ENCODE results near the gene CEMIP.
"Not testable (repeated sequence)": the region's sequence is repeated elsewhere in the genome, so short reads cannot be mapped to it uniquely, and the experiment has no call there.

The CEMIP gene

DNA sequence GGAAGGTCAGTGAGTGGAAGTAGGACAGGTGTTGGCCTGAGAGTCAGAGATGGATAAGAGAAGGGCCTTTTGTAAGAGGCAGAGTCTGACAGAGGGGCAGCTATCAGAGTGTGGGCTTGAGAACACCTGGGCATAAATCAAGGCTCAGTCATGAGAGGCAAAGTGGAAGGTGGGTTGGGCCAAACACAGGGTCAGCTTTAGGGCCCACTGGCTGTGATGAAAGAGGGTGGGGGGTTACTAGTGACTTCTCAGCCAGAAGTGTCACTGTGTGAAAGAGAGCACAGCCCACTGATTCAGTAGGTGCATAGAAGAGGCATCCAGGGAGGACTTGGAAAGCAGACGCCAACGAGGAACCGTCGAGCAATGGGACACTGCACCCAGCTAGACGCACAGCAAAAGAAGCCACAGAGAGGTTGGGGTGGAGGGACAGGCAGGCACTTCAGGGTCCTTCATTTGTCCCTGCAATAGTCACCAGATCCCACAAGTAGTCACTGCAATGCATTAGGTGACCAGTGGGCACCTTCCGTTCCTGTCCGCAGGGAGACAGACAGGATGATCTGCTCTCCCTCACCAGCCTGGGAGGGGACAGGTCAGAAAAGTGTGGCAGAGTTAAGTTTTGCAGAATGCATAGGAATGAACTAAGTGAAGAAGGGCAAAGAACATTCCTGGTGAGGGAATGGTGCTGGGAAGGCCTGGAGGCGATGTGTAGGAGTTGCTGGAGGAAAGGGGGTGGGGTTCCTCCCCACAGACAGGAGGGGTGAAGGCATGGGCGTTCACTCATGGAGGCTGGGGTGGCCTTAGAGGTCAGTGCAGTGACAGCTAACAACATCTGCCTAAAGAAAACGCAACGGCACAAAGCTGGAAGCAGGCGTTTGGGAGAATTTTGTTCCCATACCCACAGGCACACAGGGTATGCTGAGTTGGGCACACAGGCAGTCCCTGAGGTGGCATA is 174.1 kb downstream of the CEMIP start:
- Histone ChIP-seq H3K4me2 (ENCODE audit: low read depth, low read length) (no peak overlapping the region), H3F3A (ENCODE audit: insufficient read depth, low read length) (no peaks in the 10 kb centered on the region), H3K9me2 (replicated peaks; ENCODE audit: insufficient read depth, low read length) (no peaks in the 10 kb centered on the region), H3K4me1 (ENCODE audit: low read length) (no peaks in the 10 kb centered on the region), H3K36me3 (replicated peaks; ENCODE audit: insufficient read depth, low read length) (no peaks in the 10 kb centered on the region), H3K9ac (ENCODE audit: low read length) (no peak overlapping the region), H3K27me3 (replicated peaks; ENCODE audit: insufficient read depth, low read length) (no peaks in the 10 kb centered on the region), H3K9me3 (replicated peaks; ENCODE audit: insufficient read depth, low read length) (no peaks in the 10 kb centered on the region), H4K20me1 (ENCODE audit: insufficient read depth, low read length) (no peaks in the 10 kb centered on the region), H3K27ac (ENCODE audit: low read length) (no peak overlapping the region), H2AFZ (ENCODE audit: low read length) (no peak overlapping the region), H3K79me2 (ENCODE audit: low read length) (no peaks in the 10 kb centered on the region), H3K4me3 (ENCODE audit: low read length) (no peak overlapping the region)
- no peak for TF ChIP-seq EZH2phosphoT487 (IDR thresholded peaks at IDR 0.05; ENCODE audit: low read length)
- no peak for TF ChIP-seq EZH2 (optimal IDR thresholded peaks at IDR 0.05; ENCODE audit: low read depth, low read length)
- TF ChIP-seq, protein P1, sequence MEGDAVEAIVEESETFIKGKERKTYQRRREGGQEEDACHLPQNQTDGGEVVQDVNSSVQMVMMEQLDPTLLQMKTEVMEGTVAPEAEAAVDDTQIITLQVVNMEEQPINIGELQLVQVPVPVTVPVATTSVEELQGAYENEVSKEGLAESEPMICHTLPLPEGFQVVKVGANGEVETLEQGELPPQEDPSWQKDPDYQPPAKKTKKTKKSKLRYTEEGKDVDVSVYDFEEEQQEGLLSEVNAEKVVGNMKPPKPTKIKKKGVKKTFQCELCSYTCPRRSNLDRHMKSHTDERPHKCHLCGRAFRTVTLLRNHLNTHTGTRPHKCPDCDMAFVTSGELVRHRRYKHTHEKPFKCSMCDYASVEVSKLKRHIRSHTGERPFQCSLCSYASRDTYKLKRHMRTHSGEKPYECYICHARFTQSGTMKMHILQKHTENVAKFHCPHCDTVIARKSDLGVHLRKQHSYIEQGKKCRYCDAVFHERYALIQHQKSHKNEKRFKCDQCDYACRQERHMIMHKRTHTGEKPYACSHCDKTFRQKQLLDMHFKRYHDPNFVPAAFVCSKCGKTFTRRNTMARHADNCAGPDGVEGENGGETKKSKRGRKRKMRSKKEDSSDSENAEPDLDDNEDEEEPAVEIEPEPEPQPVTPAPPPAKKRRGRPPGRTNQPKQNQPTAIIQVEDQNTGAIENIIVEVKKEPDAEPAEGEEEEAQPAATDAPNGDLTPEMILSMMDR (IDR thresholded peaks at IDR 0.05; ENCODE audit: low read length) = no peak
- DNase-seq = no peak

DNA sequence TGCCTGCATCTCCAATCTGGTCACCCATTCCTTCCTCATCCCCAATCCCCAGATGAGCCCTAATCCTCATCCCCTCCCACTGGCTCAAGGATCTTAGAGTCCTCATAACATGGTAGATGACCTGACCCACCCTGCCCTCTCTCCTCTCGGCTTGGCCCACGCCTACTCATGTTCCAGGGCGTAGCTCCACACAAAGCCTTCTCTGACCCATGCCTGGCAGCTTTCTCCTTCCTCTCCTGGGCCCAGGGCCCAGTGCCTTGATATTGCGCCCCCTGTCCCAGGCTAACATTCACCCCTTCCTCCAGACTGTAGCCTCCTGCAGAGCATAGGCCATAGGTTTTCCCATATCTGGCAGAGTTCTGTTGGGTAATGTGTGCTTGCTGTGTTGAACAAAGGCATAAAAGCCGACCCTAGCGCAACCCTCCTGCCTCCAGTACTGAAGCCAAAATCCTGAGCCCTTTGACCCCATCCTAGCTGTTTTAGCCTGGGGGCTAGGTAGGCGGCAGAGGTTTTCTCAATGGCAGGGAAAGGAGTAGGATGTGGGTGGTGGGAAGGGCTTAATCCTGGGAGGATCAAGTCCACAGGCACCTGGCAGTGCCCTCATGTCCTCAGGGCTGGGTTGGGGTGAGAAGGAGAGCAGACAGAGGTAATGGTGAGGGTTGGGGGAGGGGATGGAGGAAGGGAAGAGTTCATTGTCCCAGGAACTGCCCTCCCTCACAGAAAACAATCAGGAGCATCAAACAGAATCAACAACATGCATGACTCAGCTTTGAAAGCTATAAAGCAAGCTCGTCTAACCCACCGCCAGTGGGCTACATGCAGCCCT is 175.0 kb downstream of the CEMIP start:
- Histone ChIP-seq H3K9me3 (replicated peaks; ENCODE audit: insufficient read depth, low read length) (no peaks in the 10 kb centered on the region), H3K27ac (ENCODE audit: low read length) (no peak overlapping the region), H2AFZ (ENCODE audit: low read length) (no peak overlapping the region), H4K20me1 (ENCODE audit: insufficient read depth, low read length) (no peaks in the 10 kb centered on the region), H3F3A (ENCODE audit: insufficient read depth, low read length) (no peaks in the 10 kb centered on the region), H3K36me3 (replicated peaks; ENCODE audit: insufficient read depth, low read length) (no peaks in the 10 kb centered on the region), H3K9ac (ENCODE audit: low read length) (no peak overlapping the region), H3K4me3 (ENCODE audit: low read length) (no peak overlapping the region), H3K4me1 (ENCODE audit: low read length) (no peaks in the 10 kb centered on the region), H3K4me2 (ENCODE audit: low read depth, low read length) (no peak overlapping the region), H3K79me2 (ENCODE audit: low read length) (no peaks in the 10 kb centered on the region), H3K9me2 (replicated peaks; ENCODE audit: insufficient read depth, low read length) (no peaks in the 10 kb centered on the region), H3K27me3 (replicated peaks; ENCODE audit: insufficient read depth, low read length) (no peaks in the 10 kb centered on the region)
- TF ChIP-seq, protein P1 (IDR thresholded peaks at IDR 0.05; ENCODE audit: low read length) = no peak
- TF ChIP-seq EZH2 (optimal IDR thresholded peaks at IDR 0.05; ENCODE audit: low read depth, low read length) = no peak
- TF ChIP-seq EZH2phosphoT487 (IDR thresholded peaks at IDR 0.05; ENCODE audit: low read length) = no peak
- no peak for DNase-seq

DNA sequence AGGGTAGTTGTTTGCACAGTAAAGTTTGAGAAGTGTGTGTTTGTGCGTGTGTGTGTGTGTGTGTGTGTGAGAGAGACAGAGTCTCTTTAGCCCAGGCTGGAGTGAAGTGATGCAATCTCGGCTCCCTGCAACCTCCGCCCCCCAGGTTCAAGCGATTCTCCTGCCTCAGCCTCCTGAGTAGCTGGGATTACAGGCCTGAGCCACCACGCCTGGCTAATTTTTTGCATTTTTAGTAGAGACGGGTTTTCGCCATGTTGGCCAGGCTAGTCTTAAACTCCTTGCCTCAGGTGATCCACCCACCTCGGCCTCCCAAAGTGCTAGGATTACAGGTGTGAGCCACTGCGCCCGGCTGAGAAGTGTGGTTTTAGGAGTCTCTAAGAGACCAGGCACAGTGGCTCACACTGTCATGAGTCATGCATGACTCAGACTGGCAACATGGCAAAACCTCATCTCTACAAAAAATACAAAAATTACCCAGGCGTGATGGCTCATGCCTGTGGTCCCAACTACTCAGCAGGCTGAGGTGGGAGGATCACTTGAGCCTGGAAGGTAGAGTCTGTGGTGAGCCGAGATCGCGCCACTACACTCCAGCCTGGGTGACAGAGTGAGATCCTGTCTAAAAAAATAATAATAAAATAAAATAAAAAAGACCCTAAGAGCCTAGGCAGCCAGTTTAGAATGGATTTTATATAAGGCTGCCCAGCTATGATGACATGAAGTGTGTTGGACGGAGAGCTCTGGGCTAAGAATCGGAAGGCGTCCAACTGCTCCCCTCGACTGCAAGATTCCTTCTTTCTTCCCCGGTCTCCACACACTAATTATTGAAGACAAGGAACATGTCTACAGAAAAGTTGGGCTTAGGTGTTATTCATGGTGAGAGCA is 176.6 kb downstream of the CEMIP start:
- H3K4me3 ChIP-seq (ENCODE audit: low read length); H3K9me2 ChIP-seq (replicated peaks; ENCODE audit: insufficient read depth, low read length); H3K9ac ChIP-seq (ENCODE audit: low read length); H3K4me2 ChIP-seq (ENCODE audit: low read depth, low read length); H3F3A ChIP-seq (ENCODE audit: insufficient read depth, low read length); H3K27me3 ChIP-seq (replicated peaks; ENCODE audit: insufficient read depth, low read length); H3K4me1 ChIP-seq (ENCODE audit: low read length); H4K20me1 ChIP-seq (ENCODE audit: insufficient read depth, low read length); DNase-seq; H3K27ac ChIP-seq (ENCODE audit: low read length); H3K9me3 ChIP-seq (replicated peaks; ENCODE audit: insufficient read depth, low read length); H3K36me3 ChIP-seq (replicated peaks; ENCODE audit: insufficient read depth, low read length); H2AFZ ChIP-seq (ENCODE audit: low read length); H3K79me2 ChIP-seq (ENCODE audit: low read length): not testable (repeated sequence)

All from MM.1S (cell line).